D721Med (cell line): ENCODE results near the gene CRISP1.
A peak's percentile ranks its signal among the peaks of the same experiment; 100 is the strongest.

ENCODE experiments used
- DNase-seq: peaks from one replicate; pipeline ENCODE4 v3.0.0; 2011; ENCODE audit warnings: low spot score; ENCODE audit not compliant: insufficient read length
- FAIRE-seq: peaks from 2 replicates; lab custom pipeline; 2011; peaks lifted over from hg19 to GRCh38; lab: Jason Lieb, UNC
- TF ChIP-seq, protein P1 (sequence below): IDR thresholded peaks from 2 replicates; pipeline ENCODE4 v1.5.1; 2012; ENCODE audit warnings: mild to moderate bottlenecking, control low read depth; ENCODE audit not compliant: insufficient read depth; ENCODE audit errors: missing control alignments

CRISP1 gene

DNA sequence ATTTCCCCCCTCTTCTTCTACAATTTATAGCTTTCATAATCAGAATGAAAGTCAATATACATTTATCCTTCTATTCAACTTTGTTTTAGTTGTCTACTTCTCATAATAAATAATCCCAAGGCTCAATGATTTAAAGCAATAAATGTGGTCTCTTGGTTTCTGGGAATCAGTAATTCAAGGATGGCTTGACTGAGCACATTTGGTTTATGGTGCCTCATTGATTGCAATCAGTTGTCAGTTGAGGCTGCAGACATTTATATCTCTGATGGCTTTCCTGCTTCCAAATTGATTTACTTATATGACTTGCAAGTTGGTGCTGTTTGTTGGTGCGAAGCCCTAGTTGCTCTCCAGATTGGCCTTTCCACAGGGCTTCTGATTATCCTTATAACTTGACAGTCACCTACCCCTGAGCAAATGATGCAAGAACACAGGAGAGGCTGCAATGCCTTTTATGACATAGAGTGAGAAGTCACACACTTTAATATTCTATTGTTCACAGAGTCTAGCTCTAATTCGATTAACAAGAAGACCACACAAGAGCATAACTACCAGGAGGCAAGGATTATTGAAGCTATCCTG is 2.7 kb upstream of the CRISP1 start:
- DNase-seq (no peak), FAIRE-seq (no peak)
- TF ChIP-seq, protein P1, sequence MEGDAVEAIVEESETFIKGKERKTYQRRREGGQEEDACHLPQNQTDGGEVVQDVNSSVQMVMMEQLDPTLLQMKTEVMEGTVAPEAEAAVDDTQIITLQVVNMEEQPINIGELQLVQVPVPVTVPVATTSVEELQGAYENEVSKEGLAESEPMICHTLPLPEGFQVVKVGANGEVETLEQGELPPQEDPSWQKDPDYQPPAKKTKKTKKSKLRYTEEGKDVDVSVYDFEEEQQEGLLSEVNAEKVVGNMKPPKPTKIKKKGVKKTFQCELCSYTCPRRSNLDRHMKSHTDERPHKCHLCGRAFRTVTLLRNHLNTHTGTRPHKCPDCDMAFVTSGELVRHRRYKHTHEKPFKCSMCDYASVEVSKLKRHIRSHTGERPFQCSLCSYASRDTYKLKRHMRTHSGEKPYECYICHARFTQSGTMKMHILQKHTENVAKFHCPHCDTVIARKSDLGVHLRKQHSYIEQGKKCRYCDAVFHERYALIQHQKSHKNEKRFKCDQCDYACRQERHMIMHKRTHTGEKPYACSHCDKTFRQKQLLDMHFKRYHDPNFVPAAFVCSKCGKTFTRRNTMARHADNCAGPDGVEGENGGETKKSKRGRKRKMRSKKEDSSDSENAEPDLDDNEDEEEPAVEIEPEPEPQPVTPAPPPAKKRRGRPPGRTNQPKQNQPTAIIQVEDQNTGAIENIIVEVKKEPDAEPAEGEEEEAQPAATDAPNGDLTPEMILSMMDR, result no peak

DNA sequence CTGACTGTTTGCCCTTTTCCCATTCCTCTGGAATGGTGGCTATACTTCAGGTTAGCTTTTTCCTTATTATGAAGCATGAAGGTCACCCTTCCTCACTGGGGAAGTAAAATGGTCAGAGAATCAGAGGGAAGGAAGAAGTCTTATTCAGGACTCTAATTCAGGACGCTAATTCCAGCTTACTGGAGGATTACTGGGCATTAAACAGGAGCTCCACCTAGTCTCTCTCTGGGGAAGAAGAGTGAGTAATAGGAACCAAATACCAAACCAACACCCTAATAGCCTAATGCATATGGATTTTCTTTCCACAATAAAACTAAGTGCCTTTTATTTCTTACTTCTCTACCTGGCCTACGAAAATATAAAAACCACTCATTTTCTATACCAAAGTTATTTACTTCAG is 10.1 kb downstream of the CRISP1 start:
- FAIRE-seq (peak; percentile 86), DNase-seq (no peak)
- TF ChIP-seq, protein P1, result no peak

DNA sequence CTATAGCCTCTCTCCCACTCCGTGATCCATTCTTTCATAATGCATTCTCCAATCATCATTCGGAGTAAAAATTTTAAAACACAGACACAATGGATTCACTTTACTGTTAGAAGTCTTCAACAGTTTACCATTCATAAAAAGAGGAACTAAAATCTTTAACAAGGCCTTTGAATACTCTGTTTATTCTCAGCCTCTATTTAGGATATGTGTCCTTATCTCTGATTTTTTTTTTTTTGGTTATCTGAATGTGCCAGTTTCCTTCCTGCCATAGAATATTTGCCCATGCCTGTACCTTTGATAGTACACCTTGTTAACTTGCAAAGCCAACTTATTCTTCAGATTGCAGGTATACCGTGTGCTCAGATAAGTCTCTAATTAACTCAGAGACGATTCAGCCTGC is 11.1 kb downstream of the CRISP1 start:
- TF ChIP-seq, protein P1, result no peak
- DNase-seq (no peak), FAIRE-seq (no peak)

DNA sequence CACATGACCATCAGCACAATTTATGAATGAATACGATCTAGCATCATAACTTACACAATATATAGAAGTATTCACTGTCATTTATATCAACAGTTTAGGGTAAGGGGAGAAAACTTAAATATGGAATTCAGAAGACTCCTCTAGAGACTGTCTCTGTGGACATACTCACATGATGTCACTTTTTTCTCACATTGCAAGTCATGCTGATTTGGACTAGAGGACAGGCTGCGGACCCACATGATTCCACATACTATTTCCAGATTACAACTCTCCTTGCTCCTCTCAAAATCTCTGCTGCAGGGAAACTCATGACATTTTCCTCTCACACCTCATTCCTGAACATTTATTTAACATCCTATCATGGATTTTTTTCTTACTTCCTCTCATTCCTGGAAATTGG is 13.4 kb downstream of the CRISP1 start:
- FAIRE-seq (no peak), DNase-seq (no peak)
- TF ChIP-seq, protein P1, result no peak

DNA sequence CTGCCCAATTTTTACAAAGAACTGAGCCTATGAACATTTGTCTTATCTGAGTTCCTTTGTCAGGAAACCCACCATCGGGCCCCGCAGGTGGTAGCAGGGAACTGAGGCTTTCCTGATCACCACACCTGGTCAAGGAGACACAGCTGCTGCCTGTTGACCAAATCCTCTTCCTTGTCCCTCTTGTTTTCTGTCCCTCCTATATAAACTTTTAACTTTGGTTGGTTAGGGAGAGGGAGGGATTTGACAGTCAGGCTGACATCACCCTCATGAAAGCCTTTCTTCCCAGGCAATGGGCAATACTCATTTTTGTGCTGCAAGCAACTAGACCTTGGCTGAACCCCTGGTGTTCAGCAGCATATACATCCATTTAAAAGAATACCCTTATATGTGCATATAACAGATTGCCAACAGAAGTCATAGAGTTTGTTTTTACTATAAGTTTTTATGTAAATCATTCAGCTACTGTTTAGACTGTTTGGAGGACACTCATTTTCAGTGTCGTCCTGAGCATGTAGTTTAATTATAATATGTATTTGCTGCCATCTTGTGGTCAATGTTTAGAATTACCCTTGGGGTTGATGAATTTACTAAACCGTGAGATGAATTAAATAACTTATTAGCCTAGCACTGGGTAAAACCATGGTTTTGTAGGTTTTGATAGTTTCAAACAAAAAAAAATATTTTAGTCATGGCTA is 17.0 kb downstream of the CRISP1 start:
- TF ChIP-seq, protein P1, result peak; percentile 68
- DNase-seq, result no peak
- FAIRE-seq, result no peak

DNA sequence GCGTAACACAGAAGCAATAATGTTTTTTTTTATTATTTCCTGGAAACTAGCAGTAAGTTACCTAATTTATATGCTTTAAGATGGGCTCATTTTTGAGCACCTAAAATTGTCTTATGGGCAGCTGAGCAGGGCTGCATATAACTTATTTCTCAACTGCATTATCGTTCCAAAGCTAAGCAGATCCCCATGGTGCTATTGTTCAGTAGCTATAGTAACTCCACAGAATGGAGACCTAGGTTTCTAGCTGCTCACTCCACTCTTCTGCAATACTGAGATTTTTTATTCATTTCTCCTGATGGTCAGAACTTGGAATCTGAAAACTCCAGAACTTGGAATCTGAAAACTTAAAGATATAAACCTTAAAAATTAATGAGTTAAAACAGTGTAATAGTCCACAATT is 18.7 kb downstream of the CRISP1 start:
- DNase-seq (no peak), FAIRE-seq (no peak)
- TF ChIP-seq, protein P1, result no peak

DNA sequence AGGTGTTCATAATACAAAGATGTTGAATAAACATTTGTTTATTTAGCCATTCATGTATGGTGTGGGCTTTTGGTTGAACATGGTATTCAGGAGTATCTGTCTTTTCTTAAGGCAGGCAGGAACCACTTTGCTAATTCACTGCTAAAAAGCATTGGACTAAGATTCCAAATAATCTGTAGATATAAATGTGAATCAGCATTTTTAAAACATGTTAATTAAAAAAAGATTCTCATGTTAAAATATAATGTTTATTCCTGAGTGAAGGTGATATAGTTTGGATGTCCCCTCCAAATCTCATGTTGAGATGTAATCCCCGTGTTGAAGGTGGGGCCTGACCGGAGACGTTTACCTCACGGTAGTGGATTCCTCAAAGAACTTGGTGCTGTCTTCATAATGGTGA is 19.3 kb downstream of the CRISP1 start:
- DNase-seq (no peak), FAIRE-seq (no peak)
- TF ChIP-seq, protein P1, result no peak
